ENCODE results near the gene COL4A1.

The COL4A1 gene

GRCh38 chr13:110306960-110307766, at the start of gene COL4A1, which contains the start of gene COL4A2:
Gene COL4A1, minus strand, starts transcription at chr13:110307157. Its CDS starts 130 bp downstream, at chr13:110307027.
Gene COL4A2, plus strand, starts transcription at chr13:110307284. Its CDS starts 620 bp downstream, at chr13:110307904.
- no peak for DNase-seq

- no peak for DNase-seq
Measured at GRCh38 chr13:110356362-110356761, 49.4 kb upstream of the COL4A1 start.

GRCh38 chr13:110354715-110355473, 47.9 kb upstream of the COL4A1 start:
- no peak for DNase-seq

- no peak for DNase-seq
Measured at GRCh38 chr13:110354123-110354627, 47.2 kb upstream of the COL4A1 start.

- DNase-seq: no peak
Measured at GRCh38 chr13:110353339-110353977, 46.5 kb upstream of the COL4A1 start.

GRCh38 chr13:110352735-110353134, 45.8 kb upstream of the COL4A1 start:
- DNase-seq: no peak

GRCh38 chr13:110351636-110352420, 44.9 kb upstream of the COL4A1 start:
- DNase-seq: no peak

- no peak for DNase-seq
Measured at GRCh38 chr13:110350509-110350908, 43.6 kb upstream of the COL4A1 start.

- DNase-seq: no peak
Measured at GRCh38 chr13:110350049-110350448, 43.1 kb upstream of the COL4A1 start.

GRCh38 chr13:110349239-110349638, 42.3 kb upstream of the COL4A1 start:
- DNase-seq: no peak

- no peak for DNase-seq
Measured at GRCh38 chr13:110348309-110349105, 41.5 kb upstream of the COL4A1 start.

- no peak for DNase-seq
Measured at GRCh38 chr13:110347535-110348308, 40.8 kb upstream of the COL4A1 start.

GRCh38 chr13:110347088-110347487, 40.1 kb upstream of the COL4A1 start:
- DNase-seq: no peak

GRCh38 chr13:110346661-110347067, 39.7 kb upstream of the COL4A1 start:
- DNase-seq: no peak

GRCh38 chr13:110345701-110346100, 38.7 kb upstream of the COL4A1 start:
- DNase-seq: no peak

GRCh38 chr13:110345266-110345665, 38.3 kb upstream of the COL4A1 start:
- no peak for DNase-seq

- no peak for DNase-seq
Measured at GRCh38 chr13:110344320-110344719, 37.4 kb upstream of the COL4A1 start.

GRCh38 chr13:110343241-110343865, 36.4 kb upstream of the COL4A1 start:
- no peak for DNase-seq

GRCh38 chr13:110342474-110342873, 35.5 kb upstream of the COL4A1 start:
- no peak for DNase-seq
